Measurements from ENCODE around the gene IMPG1.

GRCh38 chr6:75970093-75970492 lies 102.4 kb downstream of the IMPG1 start:
- no peak for TF ChIP-seq POLR2A (IDR thresholded peaks at IDR 0.05)
- no peak for TF ChIP-seq CTCF (IDR thresholded peaks at IDR 0.05)
- no peak for TF ChIP-seq POLR2AphosphoS5 (IDR thresholded peaks at IDR 0.05)

All from upper lobe of left lung (tissue), 4 donors.